ENCODE measurements around the gene APBA2. TPM values are rescaled to one million over a fixed set of nuclear protein-coding genes. Genes with fewer than 3 reads are reported as not detected.
A peak's percentile ranks its signal among the peaks of the same experiment; 100 is the strongest.

The APBA2 gene
- total RNA-seq, 1 donor from 2014 or later: 2.2 TPM

- DNase-seq (ENCODE audit: low spot score): peak; percentile 80
Observed at GRCh38 chr15:28955160-28955992, 69.6 kb downstream of the APBA2 start.

GRCh38 chr15:28955993-28956421, 70.2 kb downstream of the APBA2 start:
- DNase-seq (ENCODE audit: low spot score): peak; percentile 62

- peak; percentile 30 for DNase-seq (ENCODE audit: low spot score)
Observed at GRCh38 chr15:28956491-28956890, 70.7 kb downstream of the APBA2 start.

- DNase-seq (ENCODE audit: low spot score): peak; percentile 53
Observed at GRCh38 chr15:28957606-28958498, 72.1 kb downstream of the APBA2 start.

- peak; percentile 9 for DNase-seq (ENCODE audit: low spot score)
Observed at GRCh38 chr15:28959326-28959725, 73.6 kb downstream of the APBA2 start.

- peak; percentile 49 for DNase-seq (ENCODE audit: low spot score)
Observed at GRCh38 chr15:28960979-28961378, 75.2 kb downstream of the APBA2 start.

- peak; percentile 71 for DNase-seq (ENCODE audit: low spot score)
Observed at GRCh38 chr15:28961391-28961790, 75.6 kb downstream of the APBA2 start.

GRCh38 chr15:28962851-28963710, 77.3 kb downstream of the APBA2 start:
- DNase-seq (ENCODE audit: low spot score): peak; percentile 30

GRCh38 chr15:28963711-28964081, 77.9 kb downstream of the APBA2 start:
- DNase-seq (ENCODE audit: low spot score): no peak

- no peak for DNase-seq (ENCODE audit: low spot score)
Observed at GRCh38 chr15:28964098-28964497, 78.3 kb downstream of the APBA2 start.

- no peak for DNase-seq (ENCODE audit: low spot score)
Observed at GRCh38 chr15:28967066-28967465, 81.3 kb downstream of the APBA2 start.

GRCh38 chr15:28967990-28968389, 82.2 kb downstream of the APBA2 start:
- DNase-seq (ENCODE audit: low spot score): no peak

GRCh38 chr15:28969511-28970085, 83.8 kb downstream of the APBA2 start:
- DNase-seq (ENCODE audit: low spot score): no peak

GRCh38 chr15:28974142-28974541, 88.4 kb downstream of the APBA2 start:
- no peak for DNase-seq (ENCODE audit: low spot score)

- no peak for DNase-seq (ENCODE audit: low spot score)
Observed at GRCh38 chr15:28975766-28976179, 90.0 kb downstream of the APBA2 start.

- DNase-seq (ENCODE audit: low spot score): no peak
Observed at GRCh38 chr15:28977377-28978010, 91.7 kb downstream of the APBA2 start.

GRCh38 chr15:28978011-28978378, 92.2 kb downstream of the APBA2 start:
- no peak for DNase-seq (ENCODE audit: low spot score)

- DNase-seq (ENCODE audit: low spot score): no peak
Observed at GRCh38 chr15:28978661-28979060, 92.9 kb downstream of the APBA2 start.

- no peak for DNase-seq (ENCODE audit: low spot score)
Observed at GRCh38 chr15:28979208-28979841, 93.6 kb downstream of the APBA2 start.
